ENCODE measurements around the gene PGPEP1.
"Not testable (repeated sequence)": the region's sequence is repeated elsewhere in the genome, so short reads cannot be mapped to it uniquely, and the experiment has no call there.

PGPEP1 gene

GRCh38 chr19:18392417-18392816 is 52.0 kb downstream of the PGPEP1 start:
- DNase-seq: no peak

- no peak for DNase-seq
Observed at GRCh38 chr19:18392926-18393325, 52.5 kb downstream of the PGPEP1 start.

- no peak for DNase-seq
Observed at GRCh38 chr19:18393836-18394235, 53.4 kb downstream of the PGPEP1 start.

GRCh38 chr19:18396471-18397241 is 56.3 kb downstream of the PGPEP1 start:
- no peak for DNase-seq

- DNase-seq: no peak
Observed at GRCh38 chr19:18397242-18398202, 57.1 kb downstream of the PGPEP1 start, which contains the start of gene LRRC25. Gene LRRC25 (minus strand): TSS chr19:18397622. CDS start chr19:18396963, 659 bp downstream.

- DNase-seq: no peak
Observed at GRCh38 chr19:18399008-18399407, 58.6 kb downstream of the PGPEP1 start.

- DNase-seq: no peak
Observed at GRCh38 chr19:18401580-18402112, 61.2 kb downstream of the PGPEP1 start.

GRCh38 chr19:18402455-18403248 is 62.3 kb downstream of the PGPEP1 start:
- DNase-seq: not testable (repeated sequence)

- DNase-seq: not testable (repeated sequence)
Observed at GRCh38 chr19:18405754-18406153, 65.4 kb downstream of the PGPEP1 start.

- DNase-seq: no peak
Observed at GRCh38 chr19:18406749-18407148, 66.4 kb downstream of the PGPEP1 start.

- peak; percentile 53 for DNase-seq
Observed at GRCh38 chr19:18408053-18408476, 67.7 kb downstream of the PGPEP1 start.

- no peak for DNase-seq
Observed at GRCh38 chr19:18412610-18413239, 72.3 kb downstream of the PGPEP1 start.

GRCh38 chr19:18414504-18415177 is 74.2 kb downstream of the PGPEP1 start:
- DNase-seq: no peak

- no peak for DNase-seq
Observed at GRCh38 chr19:18415178-18415867, 74.9 kb downstream of the PGPEP1 start.

- DNase-seq: peak; percentile 70
Observed at GRCh38 chr19:18416778-18417249, 76.4 kb downstream of the PGPEP1 start.

GRCh38 chr19:18417250-18418028 is 77.0 kb downstream of the PGPEP1 start:
- peak; percentile 56 for DNase-seq

- no peak for DNase-seq
Observed at GRCh38 chr19:18418029-18418482, 77.7 kb downstream of the PGPEP1 start.

GRCh38 chr19:18418483-18419194 is 78.2 kb downstream of the PGPEP1 start:
- peak; percentile 71 for DNase-seq

- peak; percentile 71 for DNase-seq
Observed at GRCh38 chr19:18419195-18419698, 78.8 kb downstream of the PGPEP1 start, which contains the start of gene SSBP4. Gene SSBP4 (plus strand): TSS chr19:18419398. CDS start chr19:18419649, 251 bp downstream.

Measured in DMS79 treated with DMSO at 0.1 percent for 48 hours (cell line).